ENCODE results near the gene TTLL7. TPM values are rescaled to one million over a fixed set of nuclear protein-coding genes. Genes with fewer than 3 reads are reported as not detected.

TTLL7 gene
- total and polyA plus RNA-seq, 2 donors (not counting 1 experiment from before 2014, with no cell fraction given): 0.01 TPM; not detected in 1

- H3K4me1 Mint-ChIP-seq: no peaks in the 10 kb centered on the region
- H3K9me3 Mint-ChIP-seq (ENCODE audit: insufficient read depth): peaks cover 2% of the 10 kb centered on the region
- intact Hi-C loops (cut with micrococcal nuclease): no loop called here
- ATAC-seq (ENCODE audit: low read depth) (no peak), DNase-seq (no peak)
- H3K4me3 Mint-ChIP-seq: no peak overlapping the region
- H3K27me3 Mint-ChIP-seq: peaks cover 4% of the 10 kb centered on the region
- Histone ChIP-seq H3K27me3 (replicated peaks in 1 of 4; ENCODE audit: control extremely low read depth in 1 of 4, control insufficient read depth in 3 of 4, insufficient read depth in 4 of 4, low read length in 3 of 4) (no peaks in the 10 kb centered on the region), H3K4me2 (replicated peaks; ENCODE audit: low read depth, low read length, poor library complexity, severe bottlenecking) (no peak overlapping the region), H3K9ac (ENCODE audit: low read length) (no peak overlapping the region), H4K20me1 (ENCODE audit: control insufficient read depth, insufficient read depth, low read length, poor library complexity, severe bottlenecking) (no peaks in the 10 kb centered on the region), H3K4me3 (ENCODE audit: control extremely low read depth in 1 of 5, extremely low read depth in 1 of 5, insufficient read depth in 1 of 5, low read depth in 2 of 5, low read length in 4 of 5) (no peak overlapping the region), H3K36me3 (replicated peaks in 1 of 2; ENCODE audit: control extremely low read depth in 1 of 2, control insufficient read depth in 1 of 2, extremely low read depth in 1 of 2, insufficient read depth in 2 of 2, low read length in 1 of 2) (no peaks in the 10 kb centered on the region), H3K79me2 (ENCODE audit: control insufficient read depth, insufficient read depth, low read length) (no peaks in the 10 kb centered on the region), H3K27ac (ENCODE audit: low read length in 2 of 2) (no peak overlapping the region), H3K4me1 (ENCODE audit: control insufficient read depth in 2 of 2, insufficient read depth in 2 of 2, low read length in 2 of 2) (no peaks in the 10 kb centered on the region), H2AFZ (ENCODE audit: insufficient read depth, low read depth, low read length, poor library complexity, severe bottlenecking) (no peak overlapping the region), H3K9me3 (ENCODE audit: control extremely low read depth in 1 of 3, control insufficient read depth in 2 of 3, insufficient read depth in 1 of 3, low read length in 2 of 3) (no peaks in the 10 kb centered on the region)
- no CpG with 5 or more reads among the region's 1 CpG for WGBS (ENCODE audit: insufficient coverage)
- ChIA-PET POLR2A (no interaction called here), CTCF (no interaction called here)
- H3K27ac Mint-ChIP-seq: no peak overlapping the region
- TF ChIP-seq EZH2 (IDR thresholded peaks at IDR 0.05; ENCODE audit: borderline replicate concordance, insufficient read depth, low read depth, low read length, poor library complexity, severe bottlenecking) (no peak), CTCF (IDR thresholded peaks at IDR 0.05) (no peak)
Observed at GRCh38 chr1:83828456-83828855, 170.5 kb downstream of the TTLL7 start.

GRCh38 chr1:83827741-83828140, 171.2 kb downstream of the TTLL7 start:
- no peaks in the 10 kb centered on the region for H3K9me3 ChIP-seq (ENCODE audit: control extremely low read depth in 1 of 3, control insufficient read depth in 2 of 3, insufficient read depth in 1 of 3, low read length in 2 of 3)
- ChIA-PET POLR2A (no interaction called here), CTCF (no interaction called here)
- H4K20me1 ChIP-seq (ENCODE audit: control insufficient read depth, insufficient read depth, low read length, poor library complexity, severe bottlenecking): no peaks in the 10 kb centered on the region
- WGBS (ENCODE audit: insufficient coverage): no CpG with 5 or more reads among the region's 2 CpGs
- no peaks in the 10 kb centered on the region for H3K36me3 ChIP-seq (replicated peaks in 1 of 2; ENCODE audit: control extremely low read depth in 1 of 2, control insufficient read depth in 1 of 2, extremely low read depth in 1 of 2, insufficient read depth in 2 of 2, low read length in 1 of 2)
- H3K4me2 ChIP-seq (replicated peaks; ENCODE audit: low read depth, low read length, poor library complexity, severe bottlenecking): no peak overlapping the region
- Mint-ChIP-seq H3K27ac (no peak overlapping the region), H3K4me1 (no peaks in the 10 kb centered on the region), H3K4me3 (no peak overlapping the region), H3K9me3 (ENCODE audit: insufficient read depth) (peaks cover 2% of the 10 kb centered on the region), H3K27me3 (peaks cover 4% of the 10 kb centered on the region)
- H3K4me1 ChIP-seq (ENCODE audit: control insufficient read depth in 2 of 2, insufficient read depth in 2 of 2, low read length in 2 of 2): no peaks in the 10 kb centered on the region
- H3K9ac ChIP-seq (ENCODE audit: low read length): no peak overlapping the region
- no peaks in the 10 kb centered on the region for H3K27me3 ChIP-seq (replicated peaks in 1 of 4; ENCODE audit: control extremely low read depth in 1 of 4, control insufficient read depth in 3 of 4, insufficient read depth in 4 of 4, low read length in 3 of 4)
- H3K79me2 ChIP-seq (ENCODE audit: control insufficient read depth, insufficient read depth, low read length): no peaks in the 10 kb centered on the region
- intact Hi-C loops (cut with micrococcal nuclease): no loop called here
- DNase-seq (no peak), ATAC-seq (ENCODE audit: low read depth) (no peak)
- H2AFZ ChIP-seq (ENCODE audit: insufficient read depth, low read depth, low read length, poor library complexity, severe bottlenecking): no peak overlapping the region
- H3K4me3 ChIP-seq (ENCODE audit: control extremely low read depth in 1 of 5, extremely low read depth in 1 of 5, insufficient read depth in 1 of 5, low read depth in 2 of 5, low read length in 4 of 5): no peak overlapping the region
- no peak overlapping the region for H3K27ac ChIP-seq (ENCODE audit: low read length in 2 of 2)
- no peak for TF ChIP-seq EZH2 (IDR thresholded peaks at IDR 0.05; ENCODE audit: borderline replicate concordance, insufficient read depth, low read depth, low read length, poor library complexity, severe bottlenecking)
- no peak for TF ChIP-seq CTCF (IDR thresholded peaks at IDR 0.05)

Measured in B cell (primary cell).